Measurements from ENCODE around the gene PCBP3. TPM values are rescaled to one million over a fixed set of nuclear protein-coding genes. Genes with fewer than 3 reads are reported as not detected.

PCBP3 gene
- total and polyA plus RNA-seq, 2 of the 8 experiments (the other 6 are each of a cell fraction or from before 2014, with no cell fraction given): 3.5 to 6.3 TPM

DNA sequence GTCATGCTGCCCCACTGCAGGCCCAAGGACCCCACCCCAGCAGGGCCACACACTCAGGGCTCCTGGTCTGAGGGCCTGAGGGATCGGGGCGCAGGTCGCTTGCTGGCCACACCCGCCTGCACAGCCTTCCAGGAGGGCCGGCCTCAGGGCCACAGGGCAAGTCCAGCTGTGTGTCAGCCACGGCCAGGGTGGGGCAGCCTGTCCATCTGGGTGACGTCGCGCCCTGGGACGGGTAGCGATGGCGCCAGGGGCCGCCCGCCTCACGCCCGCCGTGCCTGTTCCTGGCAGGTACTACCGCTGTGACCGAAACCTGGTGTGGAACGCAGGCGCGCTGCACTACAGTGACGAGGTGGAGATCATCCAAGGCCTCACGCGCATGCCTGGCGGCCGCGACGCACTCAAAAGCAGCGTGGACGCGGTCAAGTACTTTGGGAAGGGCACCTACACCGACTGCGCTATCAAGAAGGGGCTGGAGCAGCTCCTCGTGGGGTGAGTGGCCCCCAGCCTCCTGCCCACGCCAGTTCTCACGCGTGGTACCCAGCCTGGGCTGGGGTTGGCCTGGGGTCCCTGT is 340.5 kb downstream of the PCBP3 start:
- H3K4me2 ChIP-seq (ENCODE audit: insufficient read depth in 1 of 2, low read depth in 2 of 2, low read length in 2 of 2): no peak overlapping the region
- CTCF ChIA-PET (ENCODE audit: partially characterized antibody): no interaction called here

More for the DNA sequence above, 340.5 kb downstream of the PCBP3 start:
- Histone ChIP-seq H2AFZ (ENCODE audit: low read length) (no peak overlapping the region), H3K79me1 (ENCODE audit: low read depth, low read length) (peaks cover 4% of the 10 kb centered on the region; the same call in 1 of the 2 replicates), H3K27me3 (replicated peaks in 1 of 4; ENCODE audit: control insufficient read depth in 3 of 4, extremely low read depth in 1 of 4, insufficient read depth in 3 of 4, low read length in 3 of 4) (peaks cover 0 to 18% (median 5%) of the 10 kb centered on the region in 4 experiments; a peak in 4 of 7 replicates), H2BK15ac (ENCODE audit: low read length) (no peak overlapping the region), H3K14ac (ENCODE audit: insufficient read length) (no peak overlapping the region), H3K9me3 (ENCODE audit: insufficient read depth in 2 of 2, low read depth in 1 of 2, low read length in 1 of 2) (no peaks in the 10 kb centered on the region), H2AK5ac (ENCODE audit: low read depth, low read length) (no peak overlapping the region), H3K23ac (ENCODE audit: insufficient read length) (no peak overlapping the region), H2BK5ac (ENCODE audit: low read depth, low read length) (no peak overlapping the region), H2BK120ac (replicated peaks; ENCODE audit: low read depth, low read length) (no peak overlapping the region), H3K4ac (replicated peaks; ENCODE audit: insufficient read length, low read depth, low read length) (no peak overlapping the region), H4K91ac (replicated peaks; ENCODE audit: insufficient read length, low read length) (no peak overlapping the region), H2BK12ac (ENCODE audit: low read depth, low read length) (no peak overlapping the region), H4K5ac (ENCODE audit: insufficient read length, low read depth, low read length) (no peak overlapping the region), H3K56ac (replicated peaks; ENCODE audit: insufficient read length, low read depth, low read length) (no peak overlapping the region), H3K79me2 (ENCODE audit: control insufficient read depth in 1 of 2, insufficient read depth in 2 of 2, low read length in 2 of 2) (0 out of 4 replicates have a peak, but pooled peaks cover 0 to 4% of the 10 kb centered on the region in 2 experiments), H2BK20ac (ENCODE audit: low read length) (no peak overlapping the region), H3K4me1 (replicated peaks in 1 of 4; ENCODE audit: control insufficient read depth in 3 of 4, insufficient read depth in 4 of 4, low read length in 3 of 4) (peaks cover 0 to 12% (median 8%) of the 10 kb centered on the region in 4 experiments; a peak in 5 of 7 replicates), H3K4me3 (ENCODE audit: extremely low read depth in 1 of 4, insufficient read depth in 2 of 4, low read depth in 3 of 4, low read length in 4 of 4) (no peak overlapping the region), H3K18ac (ENCODE audit: extremely low read depth, low read length) (no peak overlapping the region), H3K9ac (replicated peaks in 1 of 4; ENCODE audit: extremely low read depth in 1 of 4, low read depth in 3 of 4, low read length in 3 of 4) (no peak overlapping the region), H3K27ac (ENCODE audit: low read depth, low read length) (no peak overlapping the region), H3K23me2 (ENCODE audit: low read depth, low read length) (peaks cover 14% of the 10 kb centered on the region; the same call in 1 of the 2 replicates), H4K8ac (ENCODE audit: extremely low read depth, insufficient read depth, low read length) (no peak overlapping the region), H3K36me3 (ENCODE audit: control insufficient read depth in 2 of 4, insufficient read depth in 4 of 4, low read length in 3 of 4) (peaks cover 0 to 32% (median 12%) of the 10 kb centered on the region in 4 experiments; a peak in 5 of 8 replicates), H4K20me1 (replicated peaks in 1 of 2; ENCODE audit: control insufficient read depth in 1 of 2, insufficient read depth in 2 of 2, low read length in 2 of 2) (peaks cover 0 to 9% of the 10 kb centered on the region in 2 experiments)
- no peak for TF ChIP-seq SIX5 (IDR thresholded peaks at IDR 0.05; ENCODE audit: low read depth, low read length)
- no peak for TF ChIP-seq KDM4A (IDR thresholded peaks at IDR 0.05; ENCODE audit: low read depth, low read length, severe bottlenecking)
- no peak for TF ChIP-seq PHF8 (conservative IDR thresholded peaks at IDR 0.05; ENCODE audit: low read depth, low read length)
- 94% methylated on average over 32 of the region's 38 CpGs; no CpG with 5 or more reads in 1 of the 2 experiments for WGBS, 2 experiments (ENCODE audit: extremely low coverage in 1 of 2, insufficient coverage in 1 of 2, insufficient read length in 1 of 2, insufficient replicate concordance in 2 of 2, low coverage in 1 of 2, low lambda C conversion rate in 2 of 2, missing lambda C conversion rate in 1 of 2)
- FAIRE-seq: no peak
- DNase-seq (ENCODE audit: low read depth in 1 of 2, low spot score in 2 of 2): no peak
- POLR2A ChIA-PET (ENCODE audit: partially characterized antibody): no interaction called here
